GM04504 (cell line): Measurements from ENCODE around the gene NVL.
"Not testable (repeated sequence)": the region's sequence is repeated elsewhere in the genome, so short reads cannot be mapped to it uniquely, and the experiment has no call there.

Experiments
- DNase-seq: peaks from one replicate; pipeline ENCODE4 v3.0.0-alpha.2; 2012; ENCODE audit warnings: low read depth

Gene NVL

DNA sequence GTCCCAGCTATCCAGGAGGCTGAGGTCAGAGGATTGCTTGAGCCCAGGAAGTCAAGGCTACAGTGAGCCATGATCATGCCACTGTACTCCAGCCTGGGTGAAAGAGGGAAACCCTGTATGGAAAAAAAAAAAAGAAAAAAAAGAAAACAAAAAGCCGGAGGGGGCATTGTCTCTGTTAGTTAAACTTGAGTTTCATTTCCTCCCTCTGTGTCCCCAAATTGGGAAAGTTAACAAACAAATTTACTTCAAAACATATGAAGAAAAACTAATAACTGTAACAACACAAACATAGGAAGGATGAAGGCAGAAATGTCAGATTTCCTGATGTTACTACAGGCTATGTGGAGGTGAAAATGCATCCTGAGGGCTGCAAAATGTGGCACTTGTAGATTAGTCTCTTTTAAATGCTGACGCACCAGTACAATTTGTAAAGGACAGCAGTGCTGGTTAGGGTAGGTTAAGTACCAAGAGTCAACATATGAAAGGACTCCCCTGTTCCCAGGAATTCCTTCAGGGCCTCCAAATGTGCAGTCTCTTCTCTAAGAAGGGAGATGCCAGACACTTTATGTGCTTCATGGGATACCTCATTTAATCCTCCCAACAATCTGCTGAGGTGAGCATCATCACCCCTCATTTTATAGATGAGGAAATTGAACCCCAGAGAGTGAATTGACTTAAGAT lies 94.0 kb downstream of the NVL start:
- no peak for DNase-seq

DNA sequence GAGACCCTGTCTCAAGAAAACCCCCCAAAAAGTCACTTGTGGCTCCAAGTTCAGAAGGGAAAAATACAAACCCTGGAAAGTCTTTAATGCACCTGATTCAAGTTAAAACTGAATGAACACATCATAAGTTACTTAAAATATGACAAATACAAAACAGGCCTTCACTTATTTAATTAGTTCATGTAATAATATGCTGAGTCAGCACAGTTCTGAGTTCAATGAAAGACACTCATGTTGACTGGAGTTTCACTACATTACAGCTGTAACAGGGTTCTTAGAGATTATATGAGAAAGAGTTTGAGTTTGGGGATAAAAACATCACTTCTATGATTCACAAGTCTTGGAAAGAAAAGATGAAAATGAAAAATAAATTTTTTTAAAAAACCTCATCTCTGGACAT lies 96.0 kb downstream of the NVL start:
- DNase-seq: no peak

DNA sequence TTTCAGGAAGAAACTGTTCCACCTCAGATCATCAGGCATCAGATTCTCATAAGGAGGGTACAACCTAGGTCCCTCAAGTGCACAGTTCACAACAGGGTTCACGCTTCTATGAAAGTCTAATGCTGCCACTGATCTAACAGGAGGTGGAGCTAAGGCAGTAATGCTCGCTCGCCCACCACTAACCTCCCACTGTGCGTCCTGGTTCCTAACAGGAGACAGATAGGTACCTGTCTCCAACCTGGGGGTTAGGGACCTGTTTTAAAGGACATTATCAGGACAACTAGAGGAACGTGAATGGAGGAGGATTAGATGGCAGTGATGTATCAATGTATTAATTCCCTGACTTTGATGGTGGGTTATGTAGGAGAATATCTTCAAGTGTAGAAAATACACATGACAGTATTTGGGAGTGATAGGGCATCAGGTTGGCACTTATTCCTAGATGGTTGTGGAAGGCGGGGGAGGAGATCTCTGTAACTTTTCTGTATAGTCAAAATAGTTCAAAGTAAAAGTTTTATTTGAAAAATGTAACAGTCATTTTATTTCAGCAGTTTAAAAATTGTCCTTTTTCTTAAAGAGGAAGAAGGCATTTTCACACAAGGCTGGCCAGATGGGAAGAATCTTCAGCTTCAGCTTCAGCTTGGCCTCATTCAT lies 103.0 kb downstream of the NVL start:
- DNase-seq: no peak

DNA sequence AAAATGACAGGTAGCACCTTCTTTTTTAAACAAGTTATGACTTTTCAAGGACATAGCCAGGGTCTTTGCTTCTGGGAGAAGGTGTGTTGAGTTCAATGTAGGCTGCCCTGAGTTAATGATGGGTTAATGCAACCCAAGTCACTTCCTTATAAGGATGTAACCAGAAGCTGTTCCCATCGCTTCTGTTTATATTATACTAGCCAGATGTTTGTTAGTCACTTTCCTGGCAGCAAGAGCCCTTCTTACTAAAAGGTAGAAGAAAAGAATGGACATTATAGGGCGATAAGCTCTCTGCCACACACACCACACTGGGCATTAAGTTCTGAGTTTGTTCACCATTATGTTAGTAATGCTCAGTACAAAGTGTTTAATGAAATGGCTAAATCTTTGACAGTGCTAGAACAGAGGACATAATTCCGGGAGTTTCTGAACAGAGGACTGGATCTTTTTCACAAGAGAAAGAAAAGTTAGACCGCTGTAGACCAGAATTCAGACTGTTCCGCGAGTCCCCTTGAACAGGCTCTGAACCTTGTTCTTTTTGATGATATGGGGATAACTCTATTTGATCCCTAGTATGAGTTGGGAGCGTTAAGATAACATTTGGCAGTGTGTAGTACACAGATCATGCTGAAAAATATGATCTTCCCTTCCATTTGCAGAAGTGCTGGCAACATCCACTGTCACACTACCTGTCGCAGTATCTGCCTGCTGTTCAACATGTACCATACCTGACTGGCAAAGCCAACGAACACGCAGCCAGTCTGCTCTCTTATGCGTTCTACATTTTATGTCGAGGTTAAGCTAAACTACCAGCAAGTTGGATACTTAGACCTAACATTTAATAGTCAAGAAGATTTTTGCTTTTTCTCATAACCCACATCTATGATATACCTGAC lies 105.9 kb downstream of the NVL start:
- DNase-seq: peak; percentile 45

DNA sequence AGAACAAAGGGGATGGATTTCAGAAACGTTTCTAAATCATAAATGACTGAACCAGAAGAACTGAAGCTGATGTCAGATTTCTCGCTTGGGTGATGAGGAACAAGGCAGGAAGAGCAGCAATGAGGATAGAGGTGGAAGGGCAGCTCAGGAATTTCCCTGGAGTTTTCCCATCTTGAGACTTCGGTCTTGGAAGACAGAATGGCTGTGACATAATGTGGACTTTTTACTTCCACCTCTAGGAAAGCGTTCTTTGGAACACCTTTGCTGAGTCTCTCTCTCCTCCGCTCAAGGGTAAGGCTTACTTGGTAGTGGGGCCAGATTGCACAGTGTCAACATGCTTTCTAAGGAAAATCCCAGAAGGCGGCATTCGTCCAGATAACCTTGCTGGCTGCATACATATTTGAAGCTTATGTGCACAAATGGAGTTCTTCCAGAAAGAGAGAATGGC lies 110.3 kb downstream of the NVL start:
- no peak for DNase-seq

DNA sequence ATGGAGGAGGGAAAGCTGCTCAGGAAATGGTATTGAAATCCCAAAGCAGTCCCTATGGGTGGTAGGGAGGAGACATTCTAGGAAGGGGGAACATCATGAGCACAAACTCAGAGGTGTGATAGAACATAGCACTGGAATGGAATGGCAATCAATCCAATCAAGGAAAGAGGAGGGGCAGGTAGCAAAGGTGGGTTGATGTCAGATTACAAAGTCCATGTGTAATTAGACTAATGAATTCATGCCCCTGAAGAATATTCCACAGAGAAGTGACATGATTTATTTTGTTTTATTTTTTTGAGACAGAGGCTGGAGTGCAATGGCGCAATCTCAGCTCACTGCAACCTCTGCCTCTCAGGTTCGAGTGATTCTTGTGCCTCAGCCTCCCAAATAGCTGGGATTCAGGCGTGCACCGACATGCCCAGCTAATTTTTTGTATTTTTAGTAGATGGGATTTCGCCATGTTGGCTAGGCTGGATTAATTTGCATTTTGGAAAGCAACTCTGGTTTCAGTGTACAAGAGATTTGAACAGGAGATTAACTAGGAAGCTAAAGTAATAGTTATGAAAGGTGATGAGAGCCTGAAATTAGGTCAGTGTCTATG lies 110.9 kb downstream of the NVL start:
- no peak for DNase-seq

DNA sequence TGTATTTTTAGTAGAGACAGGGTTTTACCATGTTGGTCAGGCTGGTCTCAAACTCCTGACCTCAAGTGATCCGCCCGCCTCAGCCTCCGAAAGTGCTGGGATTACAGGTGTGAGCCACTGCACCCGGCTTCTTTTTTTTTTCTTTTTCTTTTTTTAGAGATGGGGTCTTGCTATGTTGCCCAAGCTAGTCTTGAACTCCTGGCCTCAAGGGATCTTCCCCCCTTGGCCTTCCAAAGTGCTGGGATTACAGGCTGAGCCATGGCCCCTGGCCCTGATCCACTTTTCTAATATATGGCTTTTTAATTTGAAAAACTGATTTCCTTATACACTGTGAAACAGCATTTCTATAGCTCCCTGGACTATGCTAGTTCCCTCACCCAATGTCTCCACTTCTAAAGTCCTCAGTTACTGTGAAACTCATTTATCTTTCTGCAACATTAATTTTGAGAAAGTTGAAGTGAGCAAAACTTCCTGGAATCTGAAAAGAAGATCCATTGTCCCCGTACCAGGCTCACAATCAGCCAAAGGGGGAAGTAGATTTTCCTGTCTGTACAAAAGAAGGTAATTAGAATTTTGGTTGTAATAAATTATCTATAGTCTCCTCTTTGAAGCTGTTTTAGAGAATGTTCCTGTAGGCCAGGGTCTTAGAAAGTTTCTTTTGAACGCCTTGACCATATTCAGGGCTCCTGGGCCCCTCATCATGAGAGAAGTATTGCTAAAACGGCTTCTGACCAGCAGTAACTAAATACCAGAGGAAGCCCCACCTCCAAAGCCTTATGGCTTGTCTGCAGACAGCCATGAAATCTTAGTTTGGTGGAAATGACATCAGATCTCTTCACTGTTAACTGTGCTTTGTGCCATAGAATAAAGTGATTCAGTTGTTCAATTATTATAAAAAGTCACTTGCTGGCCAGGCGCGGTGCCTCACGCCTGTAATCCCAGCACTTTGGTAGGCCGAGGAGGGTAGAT lies 112.0 kb downstream of the NVL start:
- no peak for DNase-seq

DNA sequence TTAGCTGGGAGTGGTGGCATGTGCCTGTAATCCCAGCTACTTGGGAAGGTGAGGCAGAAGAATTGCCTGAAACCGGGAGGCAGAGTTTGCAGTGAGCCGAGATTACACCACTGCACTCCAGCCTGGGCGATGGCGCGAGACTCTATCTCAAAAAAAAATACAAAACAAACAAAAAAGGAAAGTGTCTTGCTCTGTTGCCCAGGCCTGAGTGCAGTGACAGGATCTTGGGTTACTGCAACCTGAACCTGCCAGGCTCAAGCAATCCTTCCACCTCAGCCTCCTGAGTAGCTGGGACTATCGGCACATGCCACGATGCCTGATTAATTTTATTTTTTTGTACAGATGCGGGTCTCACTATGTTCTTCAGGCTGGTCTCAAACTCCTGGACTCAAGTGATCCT lies 113.6 kb downstream of the NVL start:
- no peak for DNase-seq

DNA sequence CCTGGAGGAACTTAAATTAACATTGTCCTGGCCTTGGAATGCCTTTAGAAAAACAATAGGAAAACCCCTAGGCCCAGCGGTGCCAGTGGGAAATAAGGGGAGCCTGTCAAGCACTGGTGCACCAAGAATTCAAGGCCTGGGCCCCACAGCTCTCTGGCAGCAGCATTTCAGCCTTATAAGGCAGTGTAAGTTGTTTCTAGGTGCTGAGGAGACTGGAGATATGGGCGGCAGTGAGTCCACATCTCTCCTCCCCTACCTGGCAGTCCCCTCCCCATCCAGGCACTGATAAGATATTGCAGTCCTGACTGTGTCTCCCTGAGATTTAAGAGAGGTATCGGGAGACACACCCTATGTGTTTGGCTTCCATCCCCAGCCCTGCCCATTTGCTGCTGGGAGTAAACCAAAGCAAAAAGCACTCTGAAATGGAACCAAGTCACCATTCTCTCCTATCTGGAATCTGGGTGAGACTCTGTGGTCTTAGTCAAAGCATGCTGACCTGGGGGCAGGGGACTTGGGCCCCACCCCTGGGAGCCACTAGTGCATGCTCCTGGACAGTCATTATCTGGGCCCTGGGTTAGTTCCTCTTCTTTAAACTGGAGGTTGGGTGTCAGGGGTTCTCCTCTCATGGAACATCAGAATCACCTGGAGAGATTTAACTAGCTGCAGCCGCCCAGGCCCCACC lies 116.4 kb downstream of the NVL start:
- DNase-seq: no peak

DNA sequence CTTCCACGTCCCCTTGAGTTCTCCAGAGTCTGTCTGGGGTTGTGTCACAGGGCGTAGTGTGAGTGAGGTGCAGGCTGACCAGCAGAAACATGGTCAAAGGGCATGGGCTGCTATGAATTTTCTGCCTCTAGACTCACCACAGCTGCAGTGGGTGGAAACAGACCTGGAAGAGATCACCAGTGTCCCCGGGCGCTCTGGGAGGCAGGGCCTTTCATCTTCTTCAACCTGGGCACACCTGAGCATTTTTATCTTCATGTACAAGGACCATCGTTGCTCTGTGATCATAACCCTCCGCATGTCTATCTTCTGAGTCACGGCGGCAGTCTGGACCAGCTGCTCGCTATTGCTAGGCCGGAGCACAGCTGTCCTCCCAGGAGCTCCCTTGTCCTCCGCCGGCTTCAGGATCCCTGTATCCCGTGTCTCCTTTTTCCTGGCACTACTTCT lies 117.3 kb downstream of the NVL start:
- no peak for DNase-seq

DNA sequence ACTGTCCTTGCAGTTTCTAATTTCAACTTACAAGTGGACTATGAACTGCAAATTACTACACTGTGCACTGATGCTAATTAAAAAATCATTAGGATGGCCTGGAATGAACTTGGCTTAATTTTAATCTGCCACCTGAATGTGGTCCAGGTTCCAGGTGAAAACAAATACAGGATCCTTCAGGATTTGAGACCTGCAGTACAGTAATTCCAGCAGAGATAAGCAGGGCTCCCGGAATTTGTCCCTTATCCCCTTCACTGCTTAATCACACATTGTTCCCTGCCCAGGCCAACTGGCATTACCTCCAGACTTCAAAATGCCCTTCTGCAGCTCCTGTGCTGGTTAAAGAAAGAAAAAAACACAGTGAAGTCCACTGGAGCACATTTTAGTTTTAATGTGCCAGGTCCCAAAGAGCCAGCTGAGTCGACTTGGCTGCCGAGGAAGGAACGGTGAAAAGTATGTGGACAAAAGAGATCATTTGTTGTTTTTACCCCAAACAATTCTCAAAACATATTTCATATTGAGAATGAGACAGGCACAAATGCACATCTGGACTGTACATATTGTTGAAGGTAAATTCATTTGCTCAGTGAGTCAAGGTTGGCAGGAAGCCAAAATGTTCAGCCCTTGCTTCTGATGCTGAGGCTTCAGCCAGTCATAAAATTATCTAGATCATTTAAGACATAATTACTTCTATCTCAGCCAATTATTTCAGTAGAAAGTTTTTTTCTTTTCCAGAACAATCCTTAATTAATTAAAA lies 118.6 kb downstream of the NVL start:
- DNase-seq: peak; percentile 37

DNA sequence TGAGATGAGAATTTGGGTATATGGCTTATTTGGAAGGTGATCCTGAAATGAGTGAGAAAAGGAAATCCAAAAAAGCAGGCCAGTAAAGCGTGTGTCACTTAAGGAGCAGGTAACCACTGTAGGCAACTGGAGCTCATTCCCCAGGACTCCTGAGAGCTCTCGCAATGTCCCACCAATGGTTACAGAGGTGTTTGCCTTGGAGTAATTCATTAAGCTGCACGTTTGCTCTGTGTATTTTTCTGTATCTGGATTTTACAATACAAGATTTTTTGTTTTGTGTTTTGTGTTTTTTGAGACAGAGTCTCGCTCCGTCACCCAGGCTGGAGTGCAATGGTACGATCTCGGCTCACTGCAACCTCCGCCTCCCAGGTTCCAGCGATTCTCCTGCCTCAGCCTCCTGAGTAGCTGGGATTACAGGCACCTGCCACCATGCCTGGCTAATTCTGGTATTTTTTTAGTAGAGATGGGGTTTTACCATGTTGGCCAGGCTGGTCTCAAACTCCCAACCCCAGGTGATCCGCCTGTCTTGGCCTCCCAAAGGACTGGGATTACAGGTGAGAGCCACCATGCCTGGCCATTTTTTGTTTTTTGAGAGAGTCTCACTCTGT lies 123.9 kb downstream of the NVL start:
- not testable (repeated sequence) for DNase-seq

DNA sequence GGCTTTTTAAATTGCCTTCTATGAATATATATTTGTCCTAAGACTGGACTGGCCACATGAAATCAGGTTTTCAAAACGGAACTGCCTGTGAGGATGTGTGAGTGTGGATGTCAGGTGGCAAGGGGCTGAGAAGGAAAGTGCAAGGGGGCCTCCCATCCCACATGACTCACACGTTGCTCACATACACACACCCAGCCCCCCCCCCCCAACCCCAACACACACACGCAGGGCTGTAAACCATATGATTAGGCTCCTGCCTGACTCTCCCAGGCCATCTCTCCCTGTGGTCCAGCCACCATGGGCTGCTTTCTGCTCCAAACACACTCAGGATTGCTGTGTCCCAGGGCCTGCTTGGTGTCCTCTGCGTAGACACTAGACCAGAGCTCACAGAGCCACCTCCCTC lies 124.5 kb downstream of the NVL start:
- peak; percentile 48 for DNase-seq

DNA sequence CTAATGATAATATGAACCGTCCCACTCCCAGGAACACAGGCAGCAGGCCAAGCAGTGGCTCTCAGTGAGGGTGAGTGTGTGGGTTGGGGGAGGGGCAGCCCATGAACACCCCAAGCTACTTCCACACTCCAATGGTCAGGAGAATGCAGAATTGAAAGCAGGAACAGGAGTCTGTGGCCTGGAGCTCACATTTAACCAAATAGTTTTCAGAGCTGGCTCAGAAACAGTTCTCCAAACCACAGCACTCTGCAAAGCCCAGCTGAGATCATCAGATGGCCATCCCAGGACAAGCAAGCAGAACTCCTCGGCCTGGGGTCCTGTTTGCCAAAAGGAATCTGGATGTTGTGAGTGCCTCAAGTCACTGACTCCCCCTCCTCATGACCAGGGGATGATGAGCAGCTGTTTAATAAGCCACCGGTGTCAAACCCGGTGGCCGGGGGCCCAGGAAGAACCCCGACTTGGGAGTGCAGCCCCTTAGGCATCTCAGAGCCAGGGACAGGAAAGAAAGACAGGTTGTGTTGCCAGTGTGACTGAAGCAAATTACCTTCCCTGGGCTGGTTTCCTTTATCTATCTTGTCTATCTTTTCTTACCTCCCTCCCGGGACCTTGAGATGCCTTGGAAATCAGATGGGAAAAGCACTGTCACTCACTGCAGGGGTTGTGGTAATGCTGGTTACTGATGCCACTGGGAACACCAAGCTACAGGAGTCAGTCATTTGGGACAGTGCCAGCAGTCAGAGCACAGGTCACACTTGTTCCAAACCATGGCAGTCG lies 126.5 kb downstream of the NVL start:
- DNase-seq: peak; percentile 25

DNA sequence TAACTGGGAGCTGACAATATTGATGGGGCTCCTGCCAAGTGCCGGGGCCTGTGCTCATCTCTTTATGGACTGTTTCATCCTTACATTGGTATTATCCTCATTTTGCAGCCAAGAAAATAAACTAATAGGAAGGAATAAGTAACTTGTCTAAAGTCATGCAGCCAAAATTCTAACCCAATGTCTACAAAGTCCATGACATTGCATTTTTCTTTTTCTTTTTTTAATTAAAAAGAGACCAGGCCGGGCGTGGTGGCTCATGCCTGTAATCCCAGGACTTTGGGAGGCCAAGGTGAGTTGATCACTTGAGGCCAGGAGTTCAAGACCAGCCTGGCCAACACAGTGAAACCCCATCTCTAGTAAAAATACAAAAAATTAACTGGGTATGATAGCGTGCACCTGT lies 128.1 kb downstream of the NVL start:
- no peak for DNase-seq

DNA sequence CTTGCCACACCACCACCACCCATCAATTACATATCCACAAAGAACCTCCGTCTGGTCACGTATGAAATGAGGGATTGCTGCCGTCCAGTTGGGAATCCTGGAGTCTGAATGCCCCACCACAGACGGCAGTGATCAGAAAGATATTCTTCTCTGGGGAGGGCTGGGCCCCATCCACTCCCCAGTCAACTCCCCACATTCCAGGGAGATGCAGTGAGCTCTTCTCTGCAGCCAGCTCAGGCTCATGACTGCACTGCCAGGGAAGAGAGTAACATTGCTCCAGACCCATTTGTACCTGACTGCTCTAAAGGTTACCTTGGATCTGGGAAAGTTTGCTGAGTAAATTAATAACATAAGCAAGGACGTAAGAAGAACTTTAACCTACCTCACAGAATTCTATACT lies 128.6 kb downstream of the NVL start:
- no peak for DNase-seq

DNA sequence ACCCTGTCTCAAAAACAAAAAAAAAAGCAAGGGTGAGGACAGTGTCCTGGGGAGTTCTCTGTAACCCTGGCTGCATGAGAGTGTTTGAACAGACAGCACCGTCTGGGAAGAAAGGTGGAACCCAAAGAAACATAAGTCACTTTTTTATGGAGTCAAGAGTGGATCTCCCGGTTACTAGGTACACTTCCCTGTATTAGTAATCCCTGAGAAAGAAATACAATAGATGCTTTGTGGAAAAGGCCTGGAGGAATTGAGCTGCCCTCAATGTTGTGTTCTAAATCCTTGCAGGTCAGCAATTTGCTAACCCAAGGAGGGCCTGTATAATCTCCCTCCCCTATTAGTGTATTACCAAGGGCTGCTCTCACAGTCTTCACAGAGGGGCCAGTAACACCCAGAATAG lies 130.3 kb downstream of the NVL start:
- no peak for DNase-seq

DNA sequence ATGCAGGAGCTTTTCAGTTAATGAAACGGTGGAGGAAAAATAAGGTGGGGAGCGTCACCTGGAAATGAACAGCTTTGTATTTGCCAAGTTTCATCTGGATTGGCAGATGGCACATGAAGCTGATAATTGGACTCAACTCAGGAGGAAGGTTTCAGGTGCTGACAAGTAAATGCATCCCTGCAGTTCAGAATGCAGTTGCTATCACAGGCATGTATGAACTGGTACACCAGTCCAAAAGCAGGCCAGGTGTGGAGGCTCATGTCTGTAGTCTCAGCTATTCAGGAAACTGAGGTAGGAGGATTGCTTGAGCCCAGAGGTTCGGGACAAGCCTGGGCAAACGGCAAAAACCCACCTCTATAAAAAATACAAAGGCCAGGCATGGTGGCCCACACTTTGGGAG lies 131.4 kb downstream of the NVL start:
- no peak for DNase-seq
